ENCODE results near the gene TKTL1.
A peak's percentile ranks its signal among the peaks of the same experiment; 100 is the strongest.

Gene TKTL1

DNA sequence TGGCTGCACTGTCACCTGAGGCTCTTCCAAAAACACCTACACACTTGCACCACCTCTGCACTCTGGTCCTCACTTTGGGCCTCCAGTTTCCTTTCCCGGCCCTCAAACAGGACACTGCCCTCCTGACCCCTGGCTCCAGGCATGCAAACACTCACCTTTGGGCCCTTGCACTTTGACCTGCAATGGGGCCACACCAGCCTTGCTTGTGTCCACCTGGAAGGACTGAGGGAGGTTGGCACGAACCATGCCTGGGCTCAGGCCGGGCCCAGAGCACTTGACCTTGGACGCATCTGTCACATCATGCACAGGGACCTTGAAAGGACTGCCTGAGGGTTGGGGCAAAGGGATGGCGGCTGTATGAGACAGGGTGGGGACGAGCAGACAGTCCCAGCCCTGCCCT lies 63.2 kb downstream of the TKTL1 start:
- no peak for DNase-seq (ENCODE audit: low read depth in 1 of 2, low spot score in 1 of 2)

DNA sequence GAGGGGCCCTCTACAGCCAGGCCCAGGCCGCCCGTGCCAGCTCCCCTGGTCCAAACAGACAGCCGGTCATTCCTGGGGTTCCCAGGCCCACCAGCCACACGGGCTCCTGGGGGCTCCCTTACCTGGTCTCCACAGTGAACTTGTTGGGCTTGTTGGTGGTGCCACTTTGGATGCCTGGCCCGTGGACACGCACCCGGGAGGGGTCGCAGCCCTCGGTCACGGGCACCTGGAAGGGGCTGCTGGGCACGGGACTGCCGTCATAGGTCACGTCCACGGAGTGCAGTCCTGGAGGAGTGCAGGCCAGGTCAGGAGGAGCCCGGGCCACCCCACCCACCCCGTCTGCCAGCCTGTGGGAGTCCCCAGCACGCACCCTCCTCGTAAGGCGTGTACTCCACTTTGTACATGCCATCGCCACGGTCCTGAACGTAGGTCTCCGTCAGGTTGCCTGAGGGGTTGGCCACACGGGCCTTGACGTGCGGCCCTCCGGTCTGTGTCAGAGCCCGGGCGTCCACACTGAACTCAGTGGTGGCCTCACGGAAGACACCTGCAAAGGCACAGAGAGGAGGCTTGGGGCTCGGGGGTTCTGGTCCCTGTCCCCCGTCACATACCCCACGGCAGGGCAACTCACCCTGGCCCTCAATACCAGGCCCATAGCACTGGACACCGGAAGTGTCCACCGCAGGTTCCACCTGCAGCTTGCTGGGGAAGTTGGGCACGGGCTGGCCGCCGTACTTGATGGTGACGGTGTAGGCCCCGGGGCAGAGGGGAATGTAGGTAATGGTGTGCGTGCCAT lies 64.0 kb downstream of the TKTL1 start:
- DNase-seq (ENCODE audit: low read depth in 1 of 2, low spot score in 1 of 2) = no peak

DNA sequence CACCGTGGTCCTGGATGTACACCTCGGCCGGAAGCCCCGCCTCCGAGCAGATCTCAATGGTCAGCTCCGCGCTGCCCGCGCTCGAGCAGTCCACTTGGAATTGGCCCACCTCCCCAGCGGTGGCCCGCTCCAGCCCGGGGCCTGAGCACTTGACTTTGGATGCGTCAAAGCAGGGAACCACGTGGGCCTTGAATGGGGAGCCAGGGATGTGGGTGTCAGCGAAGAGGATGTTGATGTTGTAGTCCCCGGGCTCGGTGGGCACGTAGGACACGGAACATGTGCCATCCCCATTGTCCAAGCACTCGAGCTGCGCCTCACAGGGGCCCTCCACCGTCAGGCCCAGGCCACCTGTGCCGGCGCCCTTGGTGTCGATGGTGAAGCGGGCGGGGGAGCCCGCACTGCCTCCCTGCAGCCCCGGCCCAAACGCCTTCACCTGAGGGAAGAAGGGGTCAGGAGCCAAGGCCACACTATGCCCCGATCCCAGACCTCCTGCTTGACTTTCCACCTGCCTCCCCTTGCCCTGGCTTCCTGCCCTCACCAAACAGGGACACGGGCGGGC lies 64.6 kb downstream of the TKTL1 start:
- no peak for DNase-seq (ENCODE audit: low read depth in 1 of 2, low spot score in 1 of 2)

DNA sequence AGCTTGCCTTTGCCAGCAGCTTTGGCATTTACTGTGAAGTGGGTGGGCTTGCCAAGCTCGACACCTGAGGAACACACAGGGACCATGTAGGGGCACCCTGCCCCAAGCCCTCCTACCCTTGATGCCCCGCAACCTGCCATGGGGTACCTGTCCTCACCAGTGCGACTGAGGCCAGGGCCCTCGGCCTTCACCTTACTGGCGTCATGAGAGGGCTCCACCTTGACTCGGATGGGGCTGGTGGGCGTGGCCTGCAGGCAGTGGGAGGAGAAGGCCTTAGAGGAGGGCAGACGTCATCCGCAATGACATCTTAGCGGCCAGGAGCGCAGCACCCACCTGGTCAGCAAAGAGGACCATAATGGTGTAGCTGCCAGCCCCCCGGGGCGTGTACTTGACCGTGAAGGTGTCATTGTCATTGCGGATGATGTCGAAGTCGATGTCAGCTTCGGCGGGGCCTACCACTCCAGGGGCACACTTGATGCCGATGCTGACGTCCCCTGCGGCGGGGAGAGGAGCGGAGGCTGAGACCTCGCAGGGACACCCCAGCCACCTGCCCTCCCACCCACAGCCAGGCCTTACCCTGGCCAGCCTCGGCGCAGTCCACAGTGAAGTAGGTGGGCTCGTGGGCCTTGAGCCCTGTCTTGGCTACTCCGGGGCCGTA lies 66.6 kb downstream of the TKTL1 start:
- no peak for DNase-seq (ENCODE audit: low read depth in 1 of 2, low spot score in 1 of 2)

DNA sequence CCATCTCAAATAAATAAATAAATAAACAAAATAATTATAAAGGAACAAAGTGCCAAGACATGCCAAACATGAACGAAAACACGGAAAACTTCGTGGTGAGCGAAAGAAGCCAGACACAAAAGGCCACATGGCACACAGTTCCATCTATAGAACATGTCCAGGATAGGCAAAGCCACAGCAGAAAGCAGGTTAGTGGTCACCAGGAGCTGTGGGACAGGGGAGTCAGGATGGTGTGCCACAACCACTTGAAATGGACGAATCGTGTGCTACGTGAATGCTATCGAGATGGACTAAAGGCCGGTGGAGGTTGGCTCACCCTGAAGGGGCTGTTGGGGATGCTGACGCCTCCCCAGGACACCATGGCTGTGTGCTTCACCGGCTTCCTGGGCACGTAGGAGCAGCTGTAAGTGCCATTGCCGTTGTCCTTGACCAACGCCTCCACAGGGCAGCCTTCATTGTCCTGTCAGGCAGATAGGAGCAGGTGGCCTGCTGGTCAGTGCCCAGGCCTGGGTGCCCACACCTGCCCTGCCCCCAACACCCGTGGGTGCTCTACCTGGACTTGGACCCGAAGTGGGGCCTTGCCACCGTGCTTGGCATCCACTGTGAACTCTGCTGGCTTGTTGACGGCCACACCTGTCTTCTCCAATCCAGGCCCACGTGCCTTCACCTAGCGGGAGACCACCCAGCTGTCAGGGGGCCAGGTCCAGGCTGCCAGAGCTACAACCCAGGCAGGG lies 68.3 kb downstream of the TKTL1 start:
- no peak for DNase-seq (ENCODE audit: low read depth in 1 of 2, low spot score in 1 of 2)

DNA sequence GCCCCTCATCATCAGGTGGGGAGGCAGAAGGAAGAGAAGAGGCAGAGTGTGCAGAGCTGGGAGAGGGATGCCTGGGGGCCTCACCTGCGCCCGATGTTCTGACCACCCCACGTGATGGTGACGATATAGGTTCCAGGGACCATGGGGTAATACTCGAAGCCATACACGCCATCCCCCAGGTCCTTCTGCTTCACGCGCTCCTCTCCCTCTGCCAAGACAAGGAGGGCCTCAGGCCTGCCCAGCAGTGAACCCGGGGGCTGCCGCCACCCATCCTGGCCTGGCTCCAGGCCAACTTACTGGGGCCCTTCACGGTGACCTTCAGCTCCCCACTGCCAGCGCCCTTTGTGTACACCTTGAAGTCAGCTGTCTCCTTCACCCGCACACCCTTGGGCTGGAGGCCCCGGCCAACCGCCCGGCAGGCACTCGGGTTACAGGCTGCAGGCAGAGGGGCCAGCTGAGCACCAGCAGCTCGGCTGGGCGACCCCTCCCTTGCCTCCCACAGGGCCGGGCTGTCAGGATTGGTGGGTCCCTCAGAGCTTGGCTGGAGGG lies 69.5 kb downstream of the TKTL1 start:
- DNase-seq (ENCODE audit: low read depth in 1 of 2, low spot score in 1 of 2) = no peak

DNA sequence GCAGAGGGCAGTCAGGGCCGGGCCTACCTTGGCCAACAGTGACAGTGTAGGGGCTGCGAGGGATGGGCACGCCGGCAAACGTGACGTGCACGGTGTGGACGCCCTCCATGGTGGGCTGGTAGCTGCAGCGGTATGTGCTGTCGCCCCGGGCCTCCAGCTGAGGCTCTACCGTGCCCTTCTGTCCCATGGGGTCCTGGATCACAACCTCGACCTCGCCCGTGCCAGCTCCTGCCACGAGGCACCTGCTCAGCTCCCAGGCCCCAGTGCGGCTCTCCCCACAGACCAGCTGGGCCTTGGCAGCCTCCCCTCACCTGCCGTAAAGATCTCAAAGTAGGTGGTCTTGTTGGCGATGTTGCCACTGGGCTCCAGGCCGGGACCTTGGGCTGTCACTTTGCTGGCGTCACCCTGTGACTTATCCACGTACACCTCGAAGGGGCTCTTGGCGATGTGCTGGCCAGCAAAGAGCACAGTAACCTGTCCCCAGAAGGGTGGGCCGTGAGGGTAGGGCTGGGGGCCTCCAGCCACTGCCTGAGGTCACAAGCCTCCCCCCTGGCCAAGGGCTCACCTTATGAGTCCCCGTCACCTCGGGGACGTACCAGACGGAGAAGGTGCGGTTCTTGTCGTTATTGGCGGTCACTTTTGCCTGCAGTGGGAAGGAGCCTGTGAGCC lies 70.5 kb downstream of the TKTL1 start:
- no peak for DNase-seq (ENCODE audit: low read depth in 1 of 2, low spot score in 1 of 2)

DNA sequence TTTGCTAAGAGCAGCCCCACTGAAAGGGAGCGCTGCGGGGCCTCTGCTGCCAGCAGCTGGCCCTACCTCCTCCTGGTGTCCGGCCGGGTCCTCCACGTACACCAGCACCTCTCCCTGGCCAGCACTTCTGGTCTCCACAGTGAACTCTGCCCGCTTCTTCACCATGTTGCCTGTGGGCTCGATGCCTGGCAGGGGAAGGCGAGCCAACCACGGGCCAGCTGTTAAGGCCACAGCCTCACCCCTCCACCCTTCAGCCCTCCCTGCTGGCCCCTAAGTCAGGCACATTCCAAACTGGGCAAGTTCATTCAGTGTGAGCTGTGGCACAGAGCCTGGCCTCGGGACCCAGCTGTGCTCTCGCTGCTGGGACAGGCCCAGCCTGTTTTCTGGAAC lies 71.1 kb downstream of the TKTL1 start:
- DNase-seq (ENCODE audit: low read depth in 1 of 2, low spot score in 1 of 2) = no peak

DNA sequence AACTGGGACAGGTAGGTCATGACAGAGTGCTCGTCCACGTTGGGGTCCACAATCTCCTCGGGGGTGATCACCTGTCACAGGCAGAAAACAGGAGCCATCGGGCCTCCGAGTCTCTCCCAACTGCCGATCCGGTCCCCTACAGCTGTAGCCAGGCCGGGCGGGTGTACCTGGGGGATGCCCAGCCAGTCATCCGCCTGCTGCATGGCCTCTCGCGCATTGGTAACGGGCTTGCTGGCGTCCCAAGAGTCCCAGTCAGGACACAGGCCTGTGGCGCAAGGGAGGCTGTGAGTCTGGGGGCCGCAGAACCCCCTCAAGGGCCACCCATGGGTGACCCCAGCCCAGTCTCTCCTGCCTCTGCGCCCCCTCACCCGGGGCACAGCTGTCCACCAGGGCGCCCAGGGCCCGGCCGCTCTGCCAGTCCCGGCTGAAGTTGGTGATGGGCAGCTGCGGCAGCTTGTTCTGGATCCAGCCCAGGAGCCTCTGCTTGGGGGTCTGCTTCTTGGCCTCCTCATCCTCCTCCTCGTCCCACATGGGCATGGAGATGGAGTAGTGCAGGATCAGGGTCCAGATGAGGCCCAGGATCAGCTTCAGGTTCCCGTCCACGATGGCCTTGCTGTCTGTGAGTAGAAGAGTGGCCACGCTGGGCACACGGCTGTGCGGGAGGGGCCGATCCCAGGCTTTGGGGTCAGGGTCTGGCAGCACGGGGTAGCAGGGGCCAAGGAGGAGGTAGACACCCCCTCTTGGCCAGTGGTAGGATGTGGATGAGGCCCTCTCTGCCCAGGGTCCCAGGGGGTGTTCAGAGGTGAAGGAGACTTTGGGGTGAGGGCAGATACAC lies 72.1 kb downstream of the TKTL1 start:
- no peak for DNase-seq (ENCODE audit: low read depth in 1 of 2, low spot score in 1 of 2)

DNA sequence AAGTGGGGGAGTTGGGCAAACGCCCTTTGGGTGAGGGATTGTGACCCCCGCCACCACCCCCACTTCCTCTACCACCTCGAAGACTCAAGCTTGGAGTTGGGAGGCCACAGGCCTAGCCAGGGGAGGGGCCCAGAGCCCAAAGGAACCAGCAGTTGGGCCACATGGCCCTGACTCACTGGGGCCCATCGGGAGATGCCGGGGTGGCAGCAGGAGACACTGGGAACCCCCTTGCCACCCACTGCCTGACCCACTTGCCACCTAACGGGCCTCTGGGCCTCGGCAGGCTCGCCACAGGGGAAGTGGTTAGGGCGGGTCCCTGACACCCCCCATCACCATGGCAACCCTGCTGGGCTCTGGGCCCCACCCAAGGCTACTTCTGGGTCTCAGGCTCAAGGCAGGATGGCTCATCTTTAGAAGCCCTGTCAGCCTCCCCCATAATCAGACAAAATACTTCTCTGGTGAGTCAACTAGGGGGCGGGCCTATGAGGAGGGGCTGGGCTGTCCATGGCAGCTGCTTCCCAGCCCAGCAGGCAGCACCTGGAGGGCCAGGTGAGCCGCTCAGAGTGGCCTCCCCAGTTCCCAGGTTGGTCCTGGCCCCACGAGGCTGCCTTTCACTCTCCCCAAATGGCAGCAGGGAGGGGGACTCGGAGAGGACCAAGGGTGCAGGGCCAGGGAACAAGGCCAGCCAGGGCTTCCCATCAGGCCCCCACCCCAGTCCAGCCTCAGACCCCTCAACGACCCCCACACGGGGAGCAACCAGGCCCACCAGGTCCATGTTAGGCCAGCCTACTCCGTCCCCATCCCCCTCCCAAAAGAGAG lies 73.2 kb downstream of the TKTL1 start:
- peak; percentile 79 to 83 for DNase-seq (ENCODE audit: low read depth in 1 of 2, low spot score in 1 of 2)

DNA sequence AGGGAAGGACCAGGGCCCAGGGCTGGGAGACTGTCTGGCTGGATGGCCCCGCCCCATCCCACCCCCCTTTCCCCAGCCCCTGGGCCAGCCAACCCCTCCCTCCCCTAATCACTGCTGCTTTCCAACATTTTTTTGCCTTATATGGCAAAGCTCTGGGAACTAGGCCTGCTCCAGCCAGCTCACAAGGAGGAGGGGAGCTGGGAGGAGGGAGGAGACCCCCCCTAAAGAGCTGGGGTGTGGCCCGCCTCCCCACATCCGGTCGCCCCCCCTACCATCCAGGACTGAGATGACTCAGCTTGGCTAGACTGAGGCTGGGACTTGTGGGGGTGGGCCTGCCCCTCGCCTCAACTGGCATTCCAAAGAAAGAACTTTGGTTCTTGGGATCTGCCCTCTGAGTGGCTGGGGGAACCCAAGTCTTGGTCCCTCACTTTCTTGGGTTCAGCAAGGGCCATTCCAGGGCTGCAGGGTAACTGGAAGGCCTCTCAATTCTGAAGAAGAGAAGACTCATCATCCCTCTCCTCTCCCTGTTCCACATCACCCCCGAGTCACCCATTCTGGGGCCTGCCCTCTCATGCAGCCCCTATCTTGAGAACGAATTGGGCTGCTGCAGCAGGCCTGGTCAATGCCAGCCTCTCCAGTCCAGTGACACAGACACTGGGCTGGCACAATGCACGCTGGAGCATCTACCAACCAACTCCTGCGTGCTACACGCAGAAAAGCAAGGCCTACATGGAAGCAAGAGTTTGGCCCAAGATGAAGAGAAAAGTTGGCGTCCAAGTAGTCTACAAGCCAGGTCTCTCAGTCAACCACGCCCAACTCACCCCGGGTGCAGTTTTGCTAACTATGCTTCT lies 74.1 kb downstream of the TKTL1 start:
- DNase-seq (ENCODE audit: low read depth in 1 of 2, low spot score in 1 of 2) = peak; percentile 49 to 51

DNA sequence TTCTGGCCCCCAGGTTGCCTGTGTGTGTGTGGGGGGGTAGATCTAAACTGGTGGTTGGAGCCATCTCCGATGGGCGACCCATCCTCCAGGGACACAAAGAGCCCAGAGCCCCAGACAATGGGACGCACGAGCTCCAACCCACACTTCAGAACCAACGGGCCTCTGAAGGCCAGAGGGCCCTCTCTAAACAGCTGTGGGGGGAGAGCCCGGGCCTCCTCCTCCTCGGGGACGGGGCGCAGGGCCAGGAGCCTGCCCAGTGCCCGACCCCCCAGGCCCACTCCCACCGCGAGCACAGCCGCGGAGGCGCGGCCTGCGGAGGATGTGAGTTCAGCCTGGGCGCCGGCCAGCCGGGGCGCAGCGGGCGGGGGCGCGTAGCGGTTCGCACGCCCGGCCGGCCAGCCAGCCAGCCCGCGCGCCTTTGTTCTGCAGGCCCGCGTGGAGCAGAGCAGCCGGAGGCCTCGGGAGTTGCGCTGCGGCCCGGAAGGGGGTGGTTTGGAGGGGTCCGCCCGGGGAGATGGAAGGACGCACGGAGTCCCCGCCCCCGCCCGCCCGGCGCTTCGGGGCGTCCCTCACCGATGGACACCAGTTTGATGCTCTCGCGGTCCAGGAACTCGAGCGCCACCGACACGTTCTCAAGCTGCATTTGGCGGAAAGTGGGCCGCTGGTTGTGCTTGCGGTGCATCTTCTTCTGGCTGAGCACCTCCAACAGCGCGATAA lies 74.9 kb downstream of the TKTL1 start:
- DNase-seq (ENCODE audit: low read depth in 1 of 2, low spot score in 1 of 2) = no peak

DNA sequence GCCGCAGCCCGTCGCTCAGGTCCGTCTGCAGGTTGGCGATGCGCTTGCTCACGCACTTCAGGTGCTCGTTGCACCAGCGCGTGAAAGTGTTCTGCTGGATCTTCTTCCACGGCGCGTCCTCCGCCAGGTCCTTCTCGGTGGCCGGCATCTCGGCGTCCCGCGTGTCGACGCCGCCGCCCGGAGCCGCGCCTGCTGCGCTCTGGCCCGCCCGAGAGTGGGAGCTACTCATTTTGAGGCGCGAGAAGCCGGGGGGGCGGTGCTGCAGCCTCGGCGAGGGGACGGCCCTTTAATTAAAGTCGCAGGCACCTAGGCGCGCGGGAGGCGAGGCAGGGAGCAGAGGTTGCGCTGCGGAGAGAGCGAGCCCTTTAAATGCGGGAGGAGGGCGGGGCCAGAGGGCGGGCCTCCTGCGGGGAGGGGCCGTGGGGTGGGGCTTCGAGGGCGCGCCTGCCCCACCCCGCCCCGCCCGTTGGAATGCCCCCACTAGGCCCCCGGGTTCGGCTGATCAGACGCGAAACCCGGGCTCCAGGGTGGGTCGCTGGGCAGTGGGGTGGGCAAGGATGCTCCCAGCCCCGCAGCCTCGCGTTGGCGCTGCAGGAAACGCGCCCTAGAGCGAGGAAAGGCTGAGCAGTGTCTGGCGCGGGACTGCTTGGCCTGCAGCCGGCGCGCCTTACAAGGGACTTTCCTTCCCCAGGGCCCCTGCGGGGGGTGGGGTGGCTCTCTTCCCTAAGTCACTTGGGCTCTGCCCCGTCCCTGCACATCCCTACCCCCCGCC lies 75.6 kb downstream of the TKTL1 start:
- DNase-seq (ENCODE audit: low read depth in 1 of 2, low spot score in 1 of 2) = peak; percentile 86

DNA sequence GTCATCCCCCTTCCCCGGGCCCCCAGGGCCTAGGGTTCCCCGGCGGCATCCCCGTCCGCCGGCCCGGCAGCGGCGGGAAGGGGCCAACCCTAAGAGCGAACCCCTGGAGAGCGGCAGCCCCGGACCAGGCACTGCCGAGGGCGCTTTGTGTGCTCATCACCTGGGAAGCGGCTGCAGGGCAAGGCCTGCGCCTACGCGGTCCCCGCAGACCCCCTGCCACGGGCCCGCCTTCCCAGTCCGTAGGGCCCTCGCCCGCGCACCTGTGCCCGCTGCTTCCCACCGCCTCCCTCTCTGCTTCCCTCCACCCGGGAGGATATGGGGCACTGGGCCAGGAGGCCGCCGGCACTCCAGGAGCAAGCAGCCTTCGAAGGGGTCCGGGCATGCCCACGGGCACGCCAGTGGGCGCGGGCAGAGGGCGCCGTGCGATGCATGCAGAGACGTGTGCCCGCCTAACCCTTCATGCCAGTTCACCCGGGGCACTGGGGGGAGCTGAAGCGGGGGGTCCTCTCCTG lies 76.2 kb downstream of the TKTL1 start:
- no peak for DNase-seq (ENCODE audit: low read depth in 1 of 2, low spot score in 1 of 2)

DNA sequence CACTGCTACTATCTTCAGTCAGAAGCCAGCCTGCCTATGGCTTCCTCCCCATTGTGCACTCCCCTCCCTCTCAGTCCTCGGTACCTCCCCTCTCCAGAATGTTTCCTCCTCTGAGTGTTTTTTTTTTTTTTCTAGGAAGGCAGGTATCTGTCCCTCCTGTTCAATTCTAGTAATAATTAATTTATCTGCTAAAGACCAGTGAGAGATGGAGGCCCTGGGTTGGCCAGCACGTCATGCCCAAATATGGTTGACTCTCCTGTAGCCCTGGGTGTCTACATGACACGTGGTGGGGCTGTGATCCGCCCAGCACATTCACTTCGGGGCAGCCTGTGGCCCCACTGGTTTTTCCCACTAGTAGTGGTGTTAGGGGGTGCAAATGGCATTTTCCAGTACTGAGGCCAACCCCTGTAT lies 77.0 kb downstream of the TKTL1 start:
- DNase-seq (ENCODE audit: low read depth in 1 of 2, low spot score in 1 of 2) = no peak

Data from stimulated activated CD4-positive, alpha-beta T cell treated with anti-CD3 and anti-CD28 coated beads, Interleukin-15, amount 100 ng/mL, for 1 hour (primary cell).